ENCODE results near the gene TRPV2.
A peak's percentile ranks its signal among the peaks of the same experiment; 100 is the strongest.
"Not testable (repeated sequence)": the region's sequence is repeated elsewhere in the genome, so short reads cannot be mapped to it uniquely, and the experiment has no call there.

Gene TRPV2

GRCh38 chr17:16450028-16450427 is 34.7 kb downstream of the TRPV2 start:
- Histone ChIP-seq H3K27ac (no peak overlapping the region), H3K4me3 (no peak overlapping the region)

DNA sequence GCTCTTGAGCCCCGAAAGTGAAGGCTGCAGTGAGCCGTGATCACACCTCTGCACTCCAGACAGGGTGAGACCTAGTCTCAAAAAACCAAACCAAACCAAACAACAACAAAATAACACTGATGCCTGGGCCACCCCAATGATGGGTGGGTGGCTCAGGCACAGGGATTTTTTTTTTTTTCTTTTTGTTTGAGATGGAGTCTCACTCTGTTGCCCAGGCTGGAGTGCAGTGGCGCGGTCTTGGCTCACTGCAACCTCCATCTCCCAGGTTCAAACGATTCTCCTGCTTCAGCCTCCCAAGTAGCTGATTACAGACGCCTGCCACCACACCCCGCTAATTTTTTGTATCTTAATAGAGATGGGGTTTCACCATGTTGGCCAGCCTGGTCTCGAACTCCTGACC is 36.9 kb downstream of the TRPV2 start:
- H3K27ac ChIP-seq, H3K4me3 ChIP-seq: not testable (repeated sequence)

DNA sequence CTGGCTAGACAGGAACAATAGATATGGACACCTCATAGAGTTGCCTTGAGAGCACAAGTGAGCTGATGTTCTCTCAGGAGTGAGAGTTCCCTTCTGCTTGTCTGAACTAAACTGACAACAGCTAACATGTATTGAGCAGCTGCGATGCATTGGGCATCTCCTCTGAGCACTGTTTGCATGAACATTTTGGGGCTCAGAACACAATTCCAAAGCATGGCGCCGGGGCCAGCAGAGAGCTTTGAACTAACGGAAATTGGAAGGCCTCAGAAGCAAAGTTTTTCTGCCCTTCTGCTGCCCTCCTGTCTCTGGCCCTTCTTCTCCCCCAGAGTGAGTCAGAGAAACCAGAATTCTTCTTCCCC is 38.1 kb downstream of the TRPV2 start:
- H3K4me3 ChIP-seq, result no peak overlapping the region
- no peak overlapping the region for H3K27ac ChIP-seq

GRCh38 chr17:16455997-16456741 is 40.8 kb downstream of the TRPV2 start:
- no peak overlapping the region for H3K27ac ChIP-seq
- H3K4me3 ChIP-seq, result no peak overlapping the region

DNA sequence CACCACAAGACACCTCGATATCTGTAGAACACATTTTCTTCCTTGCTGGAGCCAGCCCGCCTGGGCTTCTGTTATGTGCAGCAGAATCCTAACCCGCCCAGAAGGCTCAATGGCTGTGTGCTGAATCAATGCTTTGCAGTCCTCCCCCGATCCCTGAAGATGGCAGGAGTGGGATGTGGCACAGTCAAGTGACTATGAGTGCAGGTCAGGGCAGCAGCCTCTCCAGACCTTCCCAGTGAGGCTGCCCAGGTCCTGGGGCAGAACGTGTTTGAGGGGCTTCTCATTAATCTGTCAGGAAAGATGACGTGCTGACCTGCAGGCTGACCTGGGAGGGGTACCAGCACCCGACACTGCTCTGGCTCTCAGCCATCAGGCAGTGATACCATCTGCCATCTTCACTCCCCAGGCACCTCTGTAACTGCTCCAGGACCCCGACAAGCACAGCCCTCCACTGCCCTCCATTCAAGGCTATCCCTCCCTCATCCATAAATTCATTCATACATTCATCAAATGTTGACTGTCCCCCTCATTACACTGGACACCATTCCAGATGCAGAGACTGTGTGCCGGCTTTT is 41.5 kb downstream of the TRPV2 start:
- Histone ChIP-seq H3K27ac (no peak overlapping the region), H3K4me3 (no peak overlapping the region)

- H3K4me3 ChIP-seq, result no peak overlapping the region
- H3K27ac ChIP-seq, result no peak overlapping the region
These were observed 43.9 kb downstream of the TRPV2 start for GRCh38 chr17:16459271-16459670.

DNA sequence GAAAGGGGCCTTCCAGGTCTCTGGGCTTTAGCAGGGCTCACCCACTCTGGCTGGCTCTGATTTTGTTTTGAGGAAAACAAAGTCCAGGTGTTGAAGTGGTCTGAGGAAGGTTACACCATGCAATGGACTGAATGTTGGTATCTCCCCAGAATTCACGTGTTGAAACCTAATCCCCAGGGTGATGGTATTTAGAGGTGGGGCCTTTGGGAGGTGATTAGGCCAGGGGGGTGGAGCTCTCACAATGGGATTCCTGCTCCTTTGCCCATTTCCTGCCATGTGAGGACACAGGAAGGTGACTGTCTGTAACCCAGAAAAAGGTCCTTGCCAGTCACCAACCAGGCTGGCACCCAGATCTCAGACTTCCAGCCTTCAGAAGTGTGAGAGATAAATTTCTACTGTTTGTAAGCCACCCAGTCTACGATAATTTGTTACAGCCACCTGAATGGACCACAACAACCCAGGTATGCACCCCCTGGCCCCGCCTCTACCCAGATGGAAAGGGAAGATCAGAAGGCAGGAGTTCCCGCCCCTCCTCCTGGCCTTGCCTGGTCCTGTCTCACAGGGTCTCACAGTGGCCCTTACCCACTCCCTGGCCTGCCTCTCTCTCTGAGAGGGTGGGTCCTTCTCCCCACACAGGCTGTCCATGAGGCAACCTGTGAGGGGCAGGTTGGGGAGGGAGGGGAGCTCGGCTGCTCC is 44.6 kb downstream of the TRPV2 start:
- H3K4me3 ChIP-seq, result no peak overlapping the region
- no peak overlapping the region for H3K27ac ChIP-seq

- no peak overlapping the region for H3K27ac ChIP-seq
- H3K4me3 ChIP-seq, result no peak overlapping the region
These were observed 45.6 kb downstream of the TRPV2 start for GRCh38 chr17:16460796-16461605.

DNA sequence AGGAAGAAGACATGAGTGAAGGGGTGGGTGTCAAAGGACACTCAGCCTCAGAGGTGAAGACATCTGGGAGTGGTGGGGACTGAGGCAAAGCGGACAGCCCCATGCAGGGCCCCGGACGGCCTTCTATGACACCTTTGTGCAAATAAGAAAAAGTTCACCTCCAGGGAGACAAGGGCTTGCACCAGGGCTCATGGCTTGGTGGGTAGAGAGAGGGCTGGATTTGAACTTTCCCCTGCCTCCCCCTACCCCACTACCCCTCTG is 46.2 kb downstream of the TRPV2 start:
- Histone ChIP-seq H3K27ac (no peak overlapping the region), H3K4me3 (no peak overlapping the region)

DNA sequence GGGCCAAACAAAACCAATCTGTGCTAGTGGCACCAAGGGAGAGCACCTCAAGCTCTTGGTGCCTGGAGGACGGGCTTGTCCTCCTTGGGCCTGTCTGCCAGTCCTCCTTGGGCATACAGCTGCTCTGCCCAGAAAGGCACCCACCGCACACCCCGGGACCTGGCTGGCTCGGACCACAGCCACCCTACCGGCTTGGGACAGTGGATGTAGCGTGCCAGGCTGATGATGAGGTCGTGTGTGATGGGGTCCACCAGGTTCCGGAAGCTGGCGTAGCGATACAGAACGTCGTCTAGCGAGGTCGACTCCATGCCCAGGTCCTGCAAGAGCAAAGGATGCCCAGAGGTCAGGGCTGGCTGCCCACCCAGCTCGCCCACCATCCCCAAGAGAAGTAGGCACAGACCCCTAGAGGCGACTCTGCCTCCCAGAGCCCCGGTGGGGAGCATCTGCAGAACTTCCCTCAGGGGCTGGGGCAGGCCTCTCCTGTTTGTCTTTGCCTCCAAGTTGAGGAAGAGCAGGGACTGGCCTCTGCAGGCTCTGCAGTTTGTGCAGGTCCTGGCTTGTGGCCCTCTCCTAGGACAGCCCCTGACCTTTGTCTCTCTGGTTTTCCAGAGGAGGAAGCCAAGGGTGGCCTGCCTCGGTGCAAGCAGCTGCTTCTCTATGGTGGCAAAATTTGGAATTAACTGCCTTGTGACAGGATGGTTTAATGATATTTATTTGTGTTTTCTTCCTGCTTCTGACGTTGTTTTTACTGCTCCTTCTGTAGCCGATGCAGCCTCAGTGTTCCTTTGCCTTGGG is 46.9 kb downstream of the TRPV2 start:
- no peak overlapping the region for H3K27ac ChIP-seq
- no peak overlapping the region for H3K4me3 ChIP-seq

DNA sequence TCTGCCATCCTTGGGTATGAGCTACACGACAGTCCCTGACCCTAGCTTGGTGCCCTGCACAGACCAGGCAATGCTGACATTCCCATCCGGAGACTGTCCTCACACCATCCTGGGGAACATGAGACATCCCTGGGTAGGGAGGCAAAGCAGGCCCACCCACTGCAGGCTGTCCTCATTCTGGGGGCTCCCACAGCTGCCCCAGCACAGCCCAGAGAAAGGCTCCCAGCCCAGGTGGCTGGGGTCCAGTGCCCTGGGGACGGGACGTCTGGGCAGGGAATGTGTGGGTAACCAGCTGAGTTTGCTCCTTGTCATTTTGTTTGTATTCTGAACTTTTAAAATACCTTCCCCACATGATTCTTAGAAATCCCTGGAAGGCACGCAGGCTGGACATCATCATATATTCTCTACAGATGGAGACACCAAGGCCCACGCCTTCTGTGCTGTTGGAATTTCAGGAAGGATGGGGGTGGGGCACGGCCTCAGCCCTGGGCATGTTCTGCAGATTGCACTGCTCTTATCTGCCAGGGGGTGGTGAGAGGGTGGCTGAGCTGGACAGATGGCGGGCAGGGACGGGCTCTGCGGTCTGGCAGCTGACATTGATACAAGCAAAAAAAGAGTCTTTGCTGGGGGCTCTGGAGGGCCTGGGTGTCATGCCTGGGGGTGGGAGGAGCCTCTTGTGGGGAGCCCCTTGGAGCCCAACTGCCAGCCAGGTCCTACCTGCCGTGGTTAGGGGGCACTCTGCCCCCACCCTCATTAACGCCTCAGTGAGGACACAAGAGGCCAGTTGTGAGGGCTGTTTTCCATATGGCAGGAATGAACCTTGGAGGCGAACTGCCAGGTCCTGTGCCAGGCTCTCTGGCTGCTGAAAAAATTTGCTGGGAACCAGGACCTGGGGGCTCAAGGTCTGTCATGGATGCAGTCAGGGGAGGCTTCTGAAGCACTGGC is 48.3 kb downstream of the TRPV2 start:
- no peak overlapping the region for H3K27ac ChIP-seq

GRCh38 chr17:16464303-16465051 is 49.1 kb downstream of the TRPV2 start:
- H3K27ac ChIP-seq, result peak overlapping the region in 2 of 21 experiments; percentile 31 to 35
- no peak overlapping the region for H3K4me3 ChIP-seq

More for the DNA sequence above, 48.3 kb downstream of the TRPV2 start:
- no peak overlapping the region for H3K4me3 ChIP-seq

DNA sequence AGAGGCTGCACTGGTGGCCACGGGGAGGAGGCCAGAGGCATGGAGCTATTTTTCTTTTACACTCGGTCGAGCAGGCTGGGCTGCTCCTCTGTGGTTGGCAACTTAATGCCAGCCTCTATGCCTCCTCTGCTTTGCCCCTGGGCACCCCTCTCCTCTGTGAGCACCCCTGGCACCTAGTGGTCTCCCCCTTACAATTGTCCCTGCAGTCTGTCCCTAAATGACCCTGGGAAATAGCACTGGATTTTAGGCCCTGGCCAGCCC is 49.6 kb downstream of the TRPV2 start:
- H3K4me3 ChIP-seq, result no peak overlapping the region
- H3K27ac ChIP-seq, result peak overlapping the region in 2 of 21 experiments; percentile 31 to 35

DNA sequence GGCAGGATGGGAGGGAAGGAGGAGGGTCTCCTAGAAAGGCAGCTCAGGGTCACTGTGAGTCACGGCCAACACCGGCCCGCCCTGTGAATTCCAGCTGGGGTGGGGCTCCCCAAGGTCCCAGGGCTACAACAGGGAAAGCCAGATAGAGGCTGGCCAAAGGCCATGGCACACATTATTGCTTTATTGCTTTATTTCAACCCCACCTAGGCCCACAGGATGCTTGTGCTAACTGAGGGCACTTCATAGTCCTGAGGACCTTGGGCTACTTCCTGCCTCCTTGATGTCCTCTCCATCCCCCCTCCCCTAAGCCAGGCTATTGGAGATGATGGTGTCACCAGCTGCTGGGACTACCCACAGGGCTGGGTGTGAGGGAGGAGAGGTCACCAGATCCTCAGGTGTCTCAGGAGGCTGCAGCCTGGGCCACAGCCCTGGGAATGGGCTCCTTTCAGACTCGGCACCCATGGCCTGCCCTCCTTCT is 50.5 kb downstream of the TRPV2 start:
- no peak overlapping the region for H3K4me3 ChIP-seq
- peak overlapping the region in 1 of 21 experiments; percentile 36 for H3K27ac ChIP-seq

DNA sequence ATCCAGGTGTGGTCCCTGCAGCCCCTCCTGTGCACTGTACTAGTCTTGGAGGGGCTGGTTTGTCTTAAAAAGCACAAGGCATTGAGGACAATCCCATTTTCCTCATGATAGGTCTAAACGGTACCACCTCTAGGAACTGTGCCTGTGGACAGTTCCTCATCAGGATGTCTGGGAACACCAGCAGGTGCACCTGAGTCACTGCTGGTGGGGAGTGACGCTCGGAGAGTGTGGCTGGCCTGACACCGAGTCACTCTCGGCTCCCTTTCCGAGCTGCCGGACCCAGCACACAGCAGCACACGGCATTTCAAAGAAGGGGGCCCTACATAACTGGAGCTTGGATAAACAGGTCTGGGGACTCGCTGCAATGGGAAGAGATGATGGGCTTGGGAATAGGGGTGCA is 51.0 kb downstream of the TRPV2 start:
- peak overlapping the region in 1 of 21 experiments; percentile 36 for H3K27ac ChIP-seq
- H3K4me3 ChIP-seq, result no peak overlapping the region

DNA sequence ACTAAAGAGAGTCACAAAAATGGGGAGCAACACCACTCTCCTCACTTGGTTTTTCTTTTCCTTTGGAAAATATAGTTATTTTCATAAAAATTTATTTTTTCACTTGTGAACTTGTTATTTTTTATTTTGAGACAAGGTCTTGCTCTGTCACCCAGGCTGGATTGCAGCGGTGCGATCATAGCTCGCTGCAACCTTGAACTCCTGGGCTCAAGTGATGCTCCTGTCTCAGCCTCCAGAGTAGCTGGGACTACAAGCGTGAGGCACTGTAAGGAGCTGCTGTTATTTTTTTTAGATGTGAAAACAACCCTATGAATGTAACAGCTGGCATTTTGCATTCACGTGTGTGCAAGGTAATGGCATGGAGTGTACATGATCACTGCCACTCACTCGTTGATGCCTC is 51.7 kb downstream of the TRPV2 start:
- H3K27ac ChIP-seq, result no peak overlapping the region
- no peak overlapping the region for H3K4me3 ChIP-seq

DNA sequence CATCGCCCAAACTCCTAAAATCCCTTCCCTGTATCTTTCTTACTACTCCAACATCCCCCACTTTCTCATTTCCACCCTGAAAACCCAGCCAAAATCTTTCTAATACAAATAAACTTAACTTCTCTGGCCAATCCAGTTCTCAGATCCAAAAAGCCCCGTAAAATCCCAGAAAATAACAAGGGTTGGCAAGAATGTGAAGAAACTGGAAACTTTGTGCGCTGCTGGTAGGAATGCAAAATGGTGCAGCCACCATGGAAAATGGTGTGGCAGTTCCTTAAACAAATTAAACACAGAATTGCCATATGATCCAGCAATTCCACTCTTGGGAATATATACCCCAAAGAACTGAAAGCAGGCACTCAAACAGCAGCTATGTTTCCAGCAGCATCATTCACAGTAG is 52.5 kb downstream of the TRPV2 start:
- Histone ChIP-seq H3K4me3 (no peak overlapping the region), H3K27ac (no peak overlapping the region)

DNA sequence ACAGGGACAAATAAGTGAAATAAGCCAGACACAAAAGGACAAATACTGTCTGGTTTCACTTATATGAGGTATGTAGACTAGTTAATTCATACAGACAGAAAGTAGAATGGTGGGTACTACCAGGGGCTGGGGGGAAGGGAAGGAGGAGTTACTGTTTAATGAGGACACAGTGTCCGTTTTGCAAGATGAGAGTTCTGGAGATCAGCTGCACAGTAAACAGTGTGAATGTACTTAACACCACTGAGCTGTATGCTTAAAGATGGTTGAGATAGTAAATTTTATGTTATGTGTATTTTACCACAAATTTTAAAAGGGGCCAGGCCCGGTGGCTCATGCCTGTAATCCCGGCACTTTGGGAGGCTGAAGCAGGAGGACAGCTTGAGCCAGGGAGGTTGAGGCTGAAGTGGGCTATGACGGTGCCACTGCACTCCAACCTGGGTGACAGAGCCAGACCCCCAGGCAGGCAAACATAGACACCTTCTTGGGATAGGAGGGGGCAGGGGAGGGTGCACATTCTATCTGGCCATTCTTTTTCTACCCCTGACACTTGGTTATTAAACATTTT is 53.1 kb downstream of the TRPV2 start:
- no peak overlapping the region for H3K4me3 ChIP-seq
- H3K27ac ChIP-seq, result no peak overlapping the region
